ENCODE results near the gene PLEKHF1. TPM values are rescaled to one million over a fixed set of nuclear protein-coding genes. Genes with fewer than 3 reads are reported as not detected.

The PLEKHF1 gene
- total and polyA plus RNA-seq, 2 of the 13 experiments (the other 11 are each of a cell fraction or from before 2014, with no cell fraction given), result 2.9 to 3.8 TPM

GRCh38 chr19:29666578-29667386, 1.5 kb downstream of the PLEKHF1 start:
- no TSS peak for BruUV-seq (replicated peaks)
- Histone ChIP-seq H2AFZ (ENCODE audit: low read length) (peak overlapping the region; percentile 62), H3K79me2 (ENCODE audit: insufficient read depth, low read length) (no peaks in the 10 kb centered on the region), H3K27me3 (ENCODE audit: control insufficient read depth in 1 of 2, insufficient read depth in 2 of 2, low read length in 2 of 2) (peaks cover 10 to 20% of the 10 kb centered on the region in 2 experiments; a peak in 4 of 5 replicates), H3K36me3 (replicated peaks in 1 of 2; ENCODE audit: control insufficient read depth in 1 of 2, insufficient read depth in 2 of 2, low read length in 2 of 2) (0 out of 5 replicates have a peak, but pooled peaks cover 0 to 3% of the 10 kb centered on the region in 2 experiments), H3K27ac (ENCODE audit: extremely low read length, insufficient read depth, low read length) (peak overlapping the region; percentile 44), H3K4me3 (replicated peaks in 1 of 3; ENCODE audit: insufficient read depth in 1 of 3, low read depth in 2 of 3, low read length in 3 of 3) (peak overlapping the region; percentile 68 to 90 (median 73)), H3K4me2 (ENCODE audit: low read depth, low read length) (peak overlapping the region; percentile 91), H3K9ac (ENCODE audit: insufficient read depth, low read depth, low read length) (peak overlapping the region; percentile 66), H3K9me3 (ENCODE audit: low read length) (no peaks in the 10 kb centered on the region), H4K20me1 (ENCODE audit: insufficient read depth, low read length) (peaks cover 7% of the 10 kb centered on the region; the same call in 1 of the 2 replicates), H3K4me1 (ENCODE audit: insufficient read depth, low read length) (peaks cover 63% of the 10 kb centered on the region)
- peak; percentile 59 for ATAC-seq
- CTCF ChIA-PET (ENCODE audit: low intra/inter-chr PET ratio, low total read pairs), result no interaction called here
- peak; percentile 55 for DNase-seq (ENCODE audit: low spot score)
- POLR2A ChIA-PET, result interaction anchor here (1.0 to 4.1 kb wide), 5 partner anchors 45 to 275 kb away, joined by 3 to 32 read pairs (median 5); partner anchors contain the start of genes C19orf12, POP4 and URI1
- WGBS (ENCODE audit: low lambda C conversion rate), result 21% methylated on average over 18 of the region's 20 CpGs
- peak; percentile 32 for FAIRE-seq
- intact Hi-C loops (cut with micrococcal nuclease; ENCODE audit: unreplicated experiment) (no loop called here), in situ Hi-C loops (cut with HindIII; ENCODE audit: extremely low pct_ligation_motif_present, low pct_unique_long_range_greater_than_20kb) (no loop called here)
- 0 out of 2 replicates have a peak, but pooled peaks have one; percentile 35 for TF ChIP-seq ARNT2 (CRISPR knock-in tag; IDR thresholded peaks at IDR 0.05; ENCODE audit: low read depth)
- TF ChIP-seq FLYWCH1 (CRISPR knock-in tag; IDR thresholded peaks at IDR 0.05), result no peak
- TF ChIP-seq SP5 (CRISPR knock-in tag; IDR thresholded peaks at IDR 0.05; ENCODE audit: borderline replicate concordance, low read depth), result no peak
- 0 out of 2 replicates have a peak, but pooled peaks have one; percentile 26 for TF ChIP-seq ZNF142 (CRISPR knock-in tag; IDR thresholded peaks at IDR 0.05)
- TF ChIP-seq ZNF704 (CRISPR knock-in tag; IDR thresholded peaks at IDR 0.05; ENCODE audit: borderline replicate concordance), result no peak
- no peak for TF ChIP-seq ZNF790 (CRISPR knock-in tag; IDR thresholded peaks at IDR 0.05; ENCODE audit: borderline replicate concordance)
- TF ChIP-seq HOXA9 (CRISPR knock-in tag; IDR thresholded peaks at IDR 0.05; ENCODE audit: borderline replicate concordance), result no peak
- no peak for TF ChIP-seq CHCHD3 (CRISPR knock-in tag; IDR thresholded peaks at IDR 0.05)
- TF ChIP-seq KDM6A (CRISPR knock-in tag; IDR thresholded peaks at IDR 0.05; ENCODE audit: low read depth), result no peak
- TF ChIP-seq ATF7 (IDR thresholded peaks at IDR 0.05), result no peak
- no peak for TF ChIP-seq ATF7 (CRISPR knock-in tag; IDR thresholded peaks at IDR 0.05)
- no peak for TF ChIP-seq CERS6 (CRISPR knock-in tag; IDR thresholded peaks at IDR 0.05)
- TF ChIP-seq ZSCAN21 (CRISPR knock-in tag; IDR thresholded peaks at IDR 0.05; ENCODE audit: borderline replicate concordance), result 0 out of 2 replicates have a peak, but pooled peaks have one; percentile 5
